ENCODE measurements around the gene GREB1L.

GRCh38 chr18:21453511-21453901 lies 211.5 kb downstream of the GREB1L start:
- TF ChIP-seq REST (IDR thresholded peaks at IDR 0.05; ENCODE audit: insufficient replicate concordance, low read depth) (no peak), POLR2AphosphoS5 (IDR thresholded peaks at IDR 0.05; ENCODE audit: low read depth) (no peak), GABPA (IDR thresholded peaks at IDR 0.05; ENCODE audit: low read depth) (no peak), CTCF (IDR thresholded peaks at IDR 0.05; ENCODE audit: insufficient read depth, low read length) (no peak), SPI1 (IDR thresholded peaks at IDR 0.05; ENCODE audit: borderline replicate concordance, low read depth) (no peak)

Measured in HL-60 (cell line).